ENCODE data around the gene ADAM23. TPM values are rescaled to one million over a fixed set of nuclear protein-coding genes. Genes with fewer than 3 reads are reported as not detected.

Gene ADAM23
- polyA plus RNA-seq, 1 of the 3 experiments (the other 2 are of a cell fraction) = 3.7 TPM

GRCh38 chr2:206527153-206527552 lies 83.8 kb downstream of the ADAM23 start (continued):
- no peak for TF ChIP-seq SIN3A (IDR thresholded peaks at IDR 0.05; ENCODE audit: borderline replicate concordance, low read depth, low read length)
- no peak for TF ChIP-seq ELF1 (IDR thresholded peaks at IDR 0.05)
- TF ChIP-seq GABPA (IDR thresholded peaks at IDR 0.05; ENCODE audit: low read depth) = no peak
- TF ChIP-seq TCF12 (IDR thresholded peaks at IDR 0.05) = no peak
- TF ChIP-seq SMC3 (IDR thresholded peaks at IDR 0.05; ENCODE audit: low read depth, low read length) = no peak
- no peak for TF ChIP-seq EP300 (IDR thresholded peaks at IDR 0.05; ENCODE audit: borderline replicate concordance in 1 of 2, low read depth in 1 of 2, low read length in 1 of 2)
- TF ChIP-seq GATA2 (CRISPR knock-in tag; IDR thresholded peaks at IDR 0.05) = no peak
- TF ChIP-seq RXRA (IDR thresholded peaks at IDR 0.05; ENCODE audit: borderline replicate concordance, low read depth) = no peak
- no peak for TF ChIP-seq FOXM1 (IDR thresholded peaks at IDR 0.05; ENCODE audit: low read depth)

- TF ChIP-seq PBX3 (IDR thresholded peaks at IDR 0.05) (no peak), ELF1 (IDR thresholded peaks at IDR 0.05) (no peak), CHD2 (IDR thresholded peaks at IDR 0.05; ENCODE audit: low read length, partially characterized antibody) (no peak), TEAD4 (IDR thresholded peaks at IDR 0.05; ENCODE audit: borderline replicate concordance, insufficient read depth) (no peak), ZBTB33 (IDR thresholded peaks at IDR 0.05; ENCODE audit: borderline replicate concordance, low read depth) (no peak)
Measured at GRCh38 chr2:206530727-206531126, 87.4 kb downstream of the ADAM23 start.

GRCh38 chr2:206531996-206532543 lies 88.7 kb downstream of the ADAM23 start:
- CTCF ChIA-PET = no interaction called here
- DNase-seq = no peak
- no peak overlapping the region for H3K27ac ChIP-seq (ENCODE audit: low read depth in 2 of 2, low read length in 1 of 2)
- WGBS (ENCODE audit: low lambda C conversion rate) = 68% methylated on average over 3 of the region's 3 CpGs
- no peaks in the 10 kb centered on the region for H3K79me2 ChIP-seq (ENCODE audit: insufficient read depth)
- H3K4me1 ChIP-seq (ENCODE audit: control insufficient read depth in 1 of 2, insufficient read depth in 2 of 2, low read depth in 1 of 2, low read length in 1 of 2) = peaks cover 0 to 2% of the 10 kb centered on the region in 2 experiments; a peak in 2 of 4 replicates
- no peaks in the 10 kb centered on the region for H3K9me3 ChIP-seq
- TF ChIP-seq NRF1 (IDR thresholded peaks at IDR 0.05; ENCODE audit: low read depth, low read length) (no peak), CHD2 (IDR thresholded peaks at IDR 0.05; ENCODE audit: low read length, partially characterized antibody) (no peak), SIN3A (IDR thresholded peaks at IDR 0.05; ENCODE audit: borderline replicate concordance, low read depth, low read length) (no peak), USF1 (IDR thresholded peaks at IDR 0.05; ENCODE audit: borderline replicate concordance, low read depth) (no peak), RXRA (IDR thresholded peaks at IDR 0.05; ENCODE audit: borderline replicate concordance, low read depth) (no peak), GABPA (IDR thresholded peaks at IDR 0.05; ENCODE audit: low read depth) (no peak)
- POLR2A ChIA-PET = no interaction called here
- no peaks in the 10 kb centered on the region for H3K36me3 ChIP-seq (replicated peaks in 1 of 2; ENCODE audit: control insufficient read depth in 1 of 2, insufficient read depth in 2 of 2, low read length in 1 of 2)
- H4K20me1 ChIP-seq (ENCODE audit: insufficient read depth) = no peaks in the 10 kb centered on the region
- H3K4me3 ChIP-seq (ENCODE audit: low read depth in 2 of 2, low read length in 1 of 2) = no peak overlapping the region
- H3K27me3 ChIP-seq (ENCODE audit: insufficient read depth) = no peaks in the 10 kb centered on the region
- no peaks in the 10 kb centered on the region for H3K9me2 ChIP-seq
- no peak overlapping the region for H3K4me2 ChIP-seq
- no peak overlapping the region for H2AFZ ChIP-seq (ENCODE audit: low read depth)
- no peaks in the 10 kb centered on the region for H3F3A ChIP-seq (replicated peaks; ENCODE audit: insufficient read depth)
- no peak overlapping the region for H3K9ac ChIP-seq

More at GRCh38 chr2:206530727-206531126, 87.4 kb downstream of the ADAM23 start:
- 78% methylated on average over 11 of the region's 11 CpGs for WGBS (ENCODE audit: low lambda C conversion rate)
- H3K79me2 ChIP-seq (ENCODE audit: insufficient read depth) = no peaks in the 10 kb centered on the region
- H4K20me1 ChIP-seq (ENCODE audit: insufficient read depth) = no peaks in the 10 kb centered on the region
- ChIA-PET CTCF (no interaction called here), POLR2A (no interaction called here)
- no peak overlapping the region for H3K4me3 ChIP-seq (ENCODE audit: low read depth in 2 of 2, low read length in 1 of 2)
- H3K36me3 ChIP-seq (replicated peaks in 1 of 2; ENCODE audit: control insufficient read depth in 1 of 2, insufficient read depth in 2 of 2, low read length in 1 of 2) = no peaks in the 10 kb centered on the region
- no peak overlapping the region for H3K27ac ChIP-seq (ENCODE audit: low read depth in 2 of 2, low read length in 1 of 2)
- H3K9me3 ChIP-seq = no peaks in the 10 kb centered on the region
- H3K9ac ChIP-seq = no peak overlapping the region
- no peaks in the 10 kb centered on the region for H3K9me2 ChIP-seq
- peaks cover 0 to 2% of the 10 kb centered on the region in 2 experiments; a peak in 2 of 4 replicates for H3K4me1 ChIP-seq (ENCODE audit: control insufficient read depth in 1 of 2, insufficient read depth in 2 of 2, low read depth in 1 of 2, low read length in 1 of 2)
- DNase-seq = no peak
- no peaks in the 10 kb centered on the region for H3F3A ChIP-seq (replicated peaks; ENCODE audit: insufficient read depth)
- no peak overlapping the region for H2AFZ ChIP-seq (ENCODE audit: low read depth)
- no peaks in the 10 kb centered on the region for H3K27me3 ChIP-seq (ENCODE audit: insufficient read depth)
- no peak overlapping the region for H3K4me2 ChIP-seq

Measured in SK-N-SH (cell line).